WTC11 (cell line): ENCODE data around the gene B3GALNT2. TPM values are rescaled to one million over a fixed set of nuclear protein-coding genes. Genes with fewer than 3 reads are reported as not detected.

Source experiments
- ATAC-seq: fragments of 200-7000 bp; cut with Tn5 transposase; 2 replicates; pipeline ENCODE4 v1.10.0; 2021; ENCODE audit warnings: mild to moderate bottlenecking, moderate library complexity
- CTCF ChIA-PET: fragments of 300-600 bp; sonication (Branson Sonifier 250); formaldehyde crosslinking; loops from one replicate; lab custom pipeline; 2021; ENCODE audit warnings: antibody characterized with exemption; lab: Charles Lee
- POLR2A ChIA-PET: fragments of 350-600 bp; sonication (Branson Sonifier 250); formaldehyde crosslinking; loops from one replicate; lab custom pipeline; 2021; ENCODE audit warnings: antibody characterized with exemption; lab: Charles Lee
- DNase-seq: peaks from one replicate; pipeline ENCODE4 v3.0.0; 2021; ENCODE audit warnings: low spot score
- H3K27ac Mint-ChIP-seq: 2 replicates; pipeline ENCODE4 v1.8.0; 2021; ENCODE audit warnings: mixed read lengths
- H3K27me3 Mint-ChIP-seq: 2 replicates; pipeline ENCODE4 v1.8.0; 2021; ENCODE audit warnings: low read depth, mild to moderate bottlenecking, moderate library complexity, mixed read lengths
- H3K36me3 Mint-ChIP-seq: 2 replicates; pipeline ENCODE4 v1.8.0; 2021; ENCODE audit warnings: mixed read lengths
- H3K4me1 Mint-ChIP-seq: 2 replicates; pipeline ENCODE4 v1.8.0; 2022; ENCODE audit warnings: mixed read lengths
- H3K4me3 Mint-ChIP-seq: 2 replicates; pipeline ENCODE4 v1.8.0; 2021; ENCODE audit warnings: mild to moderate bottlenecking, moderate library complexity, mixed read lengths
- H3K9me3 Mint-ChIP-seq: 2 replicates; pipeline ENCODE4 v1.8.0; 2021; ENCODE audit warnings: mixed read lengths
- GTF2I ChIP-seq: fragments of 250-450 bp; sonication (Bioruptor Pico); conservative IDR thresholded peaks from 2 replicates; pipeline ENCODE4 v1.4.0; 2021; ENCODE audit warnings: mild to moderate bottlenecking
- MXD4 ChIP-seq: fragments of 250-450 bp; sonication (Bioruptor Pico); IDR thresholded peaks from 2 replicates; pipeline ENCODE4 v1.8.0; 2021; ENCODE audit warnings: mild to moderate bottlenecking, moderate library complexity, borderline replicate concordance
- NFE2L1 ChIP-seq: sonication (generic); formaldehyde crosslinking; IDR thresholded peaks from 2 replicates; pipeline ENCODE4 v1.8.1; 2023; ENCODE audit warnings: missing genetic modification reagents
- NR3C1 ChIP-seq: sonication (generic); formaldehyde crosslinking; conservative IDR thresholded peaks from 2 replicates; pipeline ENCODE4 v1.8.1; 2023; ENCODE audit warnings: low read depth, mild to moderate bottlenecking, missing genetic modification reagents
- ZNF138 ChIP-seq: sonication (generic); formaldehyde crosslinking; conservative IDR thresholded peaks from 2 replicates; pipeline ENCODE4 v1.8.1; 2022; ENCODE audit warnings: mild to moderate bottlenecking, moderate library complexity, missing genetic modification reagents
- ZNF232 ChIP-seq: sonication (generic); formaldehyde crosslinking; IDR thresholded peaks from 2 replicates; pipeline ENCODE4 v1.8.0; 2022; ENCODE audit warnings: mild to moderate bottlenecking, missing genetic modification reagents
- ZNF263 ChIP-seq: sonication (generic); formaldehyde crosslinking; IDR thresholded peaks from 2 replicates; pipeline ENCODE4 v1.8.1; 2022; ENCODE audit warnings: low read depth, mild to moderate bottlenecking, moderate library complexity, missing genetic modification reagents
- ZNF396 ChIP-seq: fragments of 250-450 bp; sonication (Bioruptor Pico); IDR thresholded peaks from 2 replicates; pipeline ENCODE4 v1.8.0; 2021; ENCODE audit warnings: mild to moderate bottlenecking, moderate library complexity, borderline replicate concordance
- total RNA-seq: library from RNA; stranded (reverse); gene quantifications from 3 replicates; pipeline ENCODE4 v1.2.3, GENCODE V29; 2021
- TF ChIP-seq, protein P1 (sequence below): fragments of 250-450 bp; sonication (Bioruptor Pico); IDR thresholded peaks from 2 replicates; pipeline ENCODE4 v1.9.0; 2021; ENCODE audit warnings: moderate library complexity, mild to moderate bottlenecking, inconsistent platforms, borderline replicate concordance
- TF ChIP-seq, protein P2 (sequence below): sonication (generic); formaldehyde crosslinking; IDR thresholded peaks from 2 replicates; pipeline ENCODE4 v1.8.1; 2022; ENCODE audit warnings: mild to moderate bottlenecking, missing genetic modification reagents, moderate library complexity, borderline replicate concordance
- TF ChIP-seq, protein P3 (sequence below): sonication (generic); formaldehyde crosslinking; IDR thresholded peaks from 2 replicates; pipeline ENCODE4 v1.8.1; 2023; ENCODE audit warnings: mild to moderate bottlenecking, missing genetic modification reagents, moderate library complexity
- TF ChIP-seq, protein P4 (sequence below): sonication (generic); formaldehyde crosslinking; IDR thresholded peaks from 2 replicates; pipeline ENCODE4 v1.8.0; 2022; ENCODE audit warnings: missing genetic modification reagents
- TF ChIP-seq, protein P5 (sequence below): sonication (generic); formaldehyde crosslinking; IDR thresholded peaks from 2 replicates; pipeline ENCODE4 v1.8.1; 2023; ENCODE audit warnings: mild to moderate bottlenecking, missing genetic modification reagents, borderline replicate concordance

Gene B3GALNT2
- total RNA-seq, 1 experiment from 2014 or later = 41.7 TPM

DNA sequence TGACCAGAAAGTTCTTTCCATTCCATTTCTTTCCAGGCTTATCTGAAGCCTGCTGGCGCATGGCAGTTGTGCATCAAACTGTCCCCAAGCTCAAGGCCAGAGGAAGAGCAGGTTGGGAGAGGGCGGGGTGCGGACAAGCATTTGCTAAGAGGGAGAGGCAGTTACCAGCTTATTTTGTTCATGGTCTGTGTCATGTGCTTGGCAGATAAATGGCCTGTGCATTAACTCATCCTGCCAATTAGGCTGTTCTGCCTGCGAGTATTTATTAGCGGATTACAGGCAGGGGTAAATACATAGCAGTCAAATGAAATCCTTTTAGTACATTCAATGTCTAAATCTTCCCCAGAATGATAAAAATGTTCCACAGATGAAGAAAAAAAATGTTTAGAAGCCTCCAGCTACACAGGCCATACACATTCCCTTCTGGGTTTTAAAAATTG lies 48.9 kb upstream of the B3GALNT2 start (continued):
- TF ChIP-seq, protein P1, sequence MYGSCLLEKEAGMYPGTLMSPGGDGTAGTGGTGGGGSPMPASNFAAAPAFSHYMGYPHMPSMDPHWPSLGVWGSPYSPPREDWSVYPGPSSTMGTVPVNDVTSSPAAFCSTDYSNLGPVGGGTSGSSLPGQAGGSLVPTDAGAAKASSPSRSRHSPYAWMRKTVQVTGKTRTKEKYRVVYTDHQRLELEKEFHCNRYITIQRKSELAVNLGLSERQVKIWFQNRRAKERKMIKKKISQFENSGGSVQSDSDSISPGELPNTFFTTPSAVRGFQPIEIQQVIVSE (CRISPR knock-in tag) = no peak
- no peak for TF ChIP-seq ZNF396 (CRISPR knock-in tag)

DNA sequence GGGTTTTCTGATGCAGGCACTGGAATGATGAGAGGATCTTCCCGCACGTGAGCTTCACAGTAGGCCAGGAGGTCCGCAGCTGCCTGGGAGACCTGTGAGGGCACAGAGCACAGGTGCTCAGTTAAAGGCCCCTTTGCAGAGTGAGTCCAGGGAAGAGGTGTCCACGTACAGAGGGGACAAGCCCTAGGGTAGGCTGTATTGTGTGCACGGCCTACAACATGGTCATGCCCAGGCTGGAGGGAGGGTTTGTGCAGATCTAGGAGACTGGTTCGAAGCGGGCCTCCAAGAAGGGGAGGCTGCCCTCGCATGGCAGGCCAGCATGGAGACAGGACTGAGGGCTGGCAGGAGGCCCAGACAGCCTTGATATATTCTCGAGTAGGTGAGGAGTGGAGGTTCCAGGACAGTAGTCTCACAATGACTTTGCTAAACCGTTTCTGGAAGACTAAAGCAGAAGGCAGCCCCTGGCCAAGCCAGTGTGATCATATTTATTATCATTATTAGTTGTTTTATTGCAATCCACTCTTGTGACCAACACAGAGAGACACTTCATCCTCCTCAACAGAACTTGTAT lies 48.0 kb upstream of the B3GALNT2 start:
- DNase-seq = no peak
- ChIA-PET CTCF (interaction anchor here (1.0 to 1.6 kb wide), 2 partner anchors 25 to 31 kb away, joined by 4 read pairs; no protein-coding TSS in a partner anchor), POLR2A (no interaction called here)
- TF ChIP-seq, protein P2, sequence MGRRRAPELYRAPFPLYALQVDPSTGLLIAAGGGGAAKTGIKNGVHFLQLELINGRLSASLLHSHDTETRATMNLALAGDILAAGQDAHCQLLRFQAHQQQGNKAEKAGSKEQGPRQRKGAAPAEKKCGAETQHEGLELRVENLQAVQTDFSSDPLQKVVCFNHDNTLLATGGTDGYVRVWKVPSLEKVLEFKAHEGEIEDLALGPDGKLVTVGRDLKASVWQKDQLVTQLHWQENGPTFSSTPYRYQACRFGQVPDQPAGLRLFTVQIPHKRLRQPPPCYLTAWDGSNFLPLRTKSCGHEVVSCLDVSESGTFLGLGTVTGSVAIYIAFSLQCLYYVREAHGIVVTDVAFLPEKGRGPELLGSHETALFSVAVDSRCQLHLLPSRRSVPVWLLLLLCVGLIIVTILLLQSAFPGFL (CRISPR knock-in tag) = no peak
- TF ChIP-seq, protein P3, sequence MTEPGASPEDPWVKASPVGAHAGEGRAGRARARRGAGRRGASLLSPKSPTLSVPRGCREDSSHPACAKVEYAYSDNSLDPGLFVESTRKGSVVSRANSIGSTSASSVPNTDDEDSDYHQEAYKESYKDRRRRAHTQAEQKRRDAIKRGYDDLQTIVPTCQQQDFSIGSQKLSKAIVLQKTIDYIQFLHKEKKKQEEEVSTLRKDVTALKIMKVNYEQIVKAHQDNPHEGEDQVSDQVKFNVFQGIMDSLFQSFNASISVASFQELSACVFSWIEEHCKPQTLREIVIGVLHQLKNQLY (CRISPR knock-in tag) = no peak
- no peak for TF ChIP-seq NR3C1 (CRISPR knock-in tag)
- TF ChIP-seq, protein P4, sequence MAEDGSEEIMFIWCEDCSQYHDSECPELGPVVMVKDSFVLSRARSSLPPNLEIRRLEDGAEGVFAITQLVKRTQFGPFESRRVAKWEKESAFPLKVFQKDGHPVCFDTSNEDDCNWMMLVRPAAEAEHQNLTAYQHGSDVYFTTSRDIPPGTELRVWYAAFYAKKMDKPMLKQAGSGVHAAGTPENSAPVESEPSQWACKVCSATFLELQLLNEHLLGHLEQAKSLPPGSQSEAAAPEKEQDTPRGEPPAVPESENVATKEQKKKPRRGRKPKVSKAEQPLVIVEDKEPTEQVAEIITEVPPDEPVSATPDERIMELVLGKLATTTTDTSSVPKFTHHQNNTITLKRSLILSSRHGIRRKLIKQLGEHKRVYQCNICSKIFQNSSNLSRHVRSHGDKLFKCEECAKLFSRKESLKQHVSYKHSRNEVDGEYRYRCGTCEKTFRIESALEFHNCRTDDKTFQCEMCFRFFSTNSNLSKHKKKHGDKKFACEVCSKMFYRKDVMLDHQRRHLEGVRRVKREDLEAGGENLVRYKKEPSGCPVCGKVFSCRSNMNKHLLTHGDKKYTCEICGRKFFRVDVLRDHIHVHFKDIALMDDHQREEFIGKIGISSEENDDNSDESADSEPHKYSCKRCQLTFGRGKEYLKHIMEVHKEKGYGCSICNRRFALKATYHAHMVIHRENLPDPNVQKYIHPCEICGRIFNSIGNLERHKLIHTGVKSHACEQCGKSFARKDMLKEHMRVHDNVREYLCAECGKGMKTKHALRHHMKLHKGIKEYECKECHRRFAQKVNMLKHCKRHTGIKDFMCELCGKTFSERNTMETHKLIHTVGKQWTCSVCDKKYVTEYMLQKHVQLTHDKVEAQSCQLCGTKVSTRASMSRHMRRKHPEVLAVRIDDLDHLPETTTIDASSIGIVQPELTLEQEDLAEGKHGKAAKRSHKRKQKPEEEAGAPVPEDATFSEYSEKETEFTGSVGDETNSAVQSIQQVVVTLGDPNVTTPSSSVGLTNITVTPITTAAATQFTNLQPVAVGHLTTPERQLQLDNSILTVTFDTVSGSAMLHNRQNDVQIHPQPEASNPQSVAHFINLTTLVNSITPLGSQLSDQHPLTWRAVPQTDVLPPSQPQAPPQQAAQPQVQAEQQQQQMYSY = no peak
- TF ChIP-seq NFE2L1 (CRISPR knock-in tag) = no peak
- TF ChIP-seq GTF2I (CRISPR knock-in tag) = no peak
- no peak for TF ChIP-seq MXD4
- no peak for TF ChIP-seq ZNF232 (CRISPR knock-in tag)
- no peaks in the 10 kb centered on the region; the same call in 1 of the 2 replicates for H3K27me3 Mint-ChIP-seq
- H3K4me1 Mint-ChIP-seq = no peaks in the 10 kb centered on the region
- H3K36me3 Mint-ChIP-seq = no peaks in the 10 kb centered on the region
- ATAC-seq = no peak
- H3K9me3 Mint-ChIP-seq = no peaks in the 10 kb centered on the region
- no peak overlapping the region; the same call in 1 of the 2 replicates for H3K27ac Mint-ChIP-seq
- H3K4me3 Mint-ChIP-seq = no peak overlapping the region

DNA sequence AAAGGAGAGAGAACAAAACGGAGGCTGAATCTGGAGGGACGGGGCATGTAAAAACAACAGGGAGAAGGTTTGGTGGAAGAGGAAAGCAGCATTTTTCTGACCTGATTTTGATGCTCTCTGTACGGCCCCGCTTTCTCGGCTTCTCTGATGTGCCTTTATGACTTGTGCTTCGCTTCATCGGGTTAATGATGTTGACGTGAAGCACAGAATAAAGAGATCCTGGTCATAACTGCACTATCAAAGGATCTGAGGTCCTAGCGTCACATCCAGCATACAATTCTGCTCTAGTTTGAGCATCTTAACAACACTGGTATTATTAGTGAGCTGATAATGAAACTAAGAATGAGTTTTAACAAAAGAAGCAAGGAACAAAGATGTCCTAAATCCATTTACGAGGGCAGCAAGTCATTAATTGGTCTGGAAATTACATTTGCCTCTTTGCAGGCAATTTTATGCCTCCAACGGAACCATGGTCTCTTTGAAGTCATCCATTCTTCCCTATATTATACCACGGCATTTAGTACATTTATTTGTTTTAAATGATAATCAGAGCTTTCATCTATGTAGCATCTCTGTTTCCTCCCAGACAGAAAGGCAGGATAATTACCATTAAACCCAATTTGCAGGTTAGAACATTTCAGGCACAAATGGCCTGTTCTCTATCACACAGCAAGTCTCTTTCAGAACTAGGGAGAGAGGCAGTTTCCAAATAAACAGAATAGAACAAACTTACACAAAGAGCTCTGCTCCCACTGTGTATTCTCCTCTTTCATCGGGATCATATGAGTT lies 45.3 kb upstream of the B3GALNT2 start:
- ChIA-PET CTCF (no interaction called here), POLR2A (no interaction called here)
- Mint-ChIP-seq H3K4me3 (no peak overlapping the region), H3K36me3 (no peaks in the 10 kb centered on the region), H3K4me1 (peaks cover 16% of the 10 kb centered on the region), H3K27me3 (no peaks in the 10 kb centered on the region; the same call in 1 of the 2 replicates), H3K9me3 (no peaks in the 10 kb centered on the region), H3K27ac (no peak overlapping the region)
- ATAC-seq = no peak
- TF ChIP-seq GTF2I (CRISPR knock-in tag) (no peak), ZNF263 (no peak), MXD4 (no peak), ZNF138 (no peak)
- TF ChIP-seq, protein P5, sequence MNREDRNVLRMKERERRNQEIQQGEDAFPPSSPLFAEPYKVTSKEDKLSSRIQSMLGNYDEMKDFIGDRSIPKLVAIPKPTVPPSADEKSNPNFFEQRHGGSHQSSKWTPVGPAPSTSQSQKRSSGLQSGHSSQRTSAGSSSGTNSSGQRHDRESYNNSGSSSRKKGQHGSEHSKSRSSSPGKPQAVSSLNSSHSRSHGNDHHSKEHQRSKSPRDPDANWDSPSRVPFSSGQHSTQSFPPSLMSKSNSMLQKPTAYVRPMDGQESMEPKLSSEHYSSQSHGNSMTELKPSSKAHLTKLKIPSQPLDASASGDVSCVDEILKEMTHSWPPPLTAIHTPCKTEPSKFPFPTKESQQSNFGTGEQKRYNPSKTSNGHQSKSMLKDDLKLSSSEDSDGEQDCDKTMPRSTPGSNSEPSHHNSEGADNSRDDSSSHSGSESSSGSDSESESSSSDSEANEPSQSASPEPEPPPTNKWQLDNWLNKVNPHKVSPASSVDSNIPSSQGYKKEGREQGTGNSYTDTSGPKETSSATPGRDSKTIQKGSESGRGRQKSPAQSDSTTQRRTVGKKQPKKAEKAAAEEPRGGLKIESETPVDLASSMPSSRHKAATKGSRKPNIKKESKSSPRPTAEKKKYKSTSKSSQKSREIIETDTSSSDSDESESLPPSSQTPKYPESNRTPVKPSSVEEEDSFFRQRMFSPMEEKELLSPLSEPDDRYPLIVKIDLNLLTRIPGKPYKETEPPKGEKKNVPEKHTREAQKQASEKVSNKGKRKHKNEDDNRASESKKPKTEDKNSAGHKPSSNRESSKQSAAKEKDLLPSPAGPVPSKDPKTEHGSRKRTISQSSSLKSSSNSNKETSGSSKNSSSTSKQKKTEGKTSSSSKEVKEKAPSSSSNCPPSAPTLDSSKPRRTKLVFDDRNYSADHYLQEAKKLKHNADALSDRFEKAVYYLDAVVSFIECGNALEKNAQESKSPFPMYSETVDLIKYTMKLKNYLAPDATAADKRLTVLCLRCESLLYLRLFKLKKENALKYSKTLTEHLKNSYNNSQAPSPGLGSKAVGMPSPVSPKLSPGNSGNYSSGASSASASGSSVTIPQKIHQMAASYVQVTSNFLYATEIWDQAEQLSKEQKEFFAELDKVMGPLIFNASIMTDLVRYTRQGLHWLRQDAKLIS (CRISPR knock-in tag) = no peak
- TF ChIP-seq, protein P4 = no peak
- no peak for DNase-seq
